ENCODE results near the gene ZSWIM6. TPM values are rescaled to one million over a fixed set of nuclear protein-coding genes. Genes with fewer than 3 reads are reported as not detected.

Gene ZSWIM6
- total RNA-seq, 2 experiments from 2014 or later, result 4.1 TPM

GRCh38 chr5:61352612-61353156 is 20.6 kb downstream of the ZSWIM6 start:
- H3K4me1 Mint-ChIP-seq (ENCODE audit: low read depth), result peaks cover 43% of the 10 kb centered on the region
- H3K27ac ChIP-seq (ENCODE audit: low read depth in 1 of 2, low read length in 2 of 2), result no peak overlapping the region
- no peak overlapping the region for H3K4me3 Mint-ChIP-seq
- H3K36me3 Mint-ChIP-seq (ENCODE audit: low read depth), result no peaks in the 10 kb centered on the region
- no peaks in the 10 kb centered on the region for H3K27me3 ChIP-seq (ENCODE audit: control insufficient read depth in 1 of 2, insufficient read depth in 2 of 2, low read length in 2 of 2)
- DNase-seq (no peak), ATAC-seq (ENCODE audit: poor library complexity) (no peak)
- intact Hi-C loops (cut with DNase I, micrococcal nuclease), result no loop called here
- H3K9me3 Mint-ChIP-seq, result no peaks in the 10 kb centered on the region
- ChIA-PET POLR2A (no interaction called here), CTCF (no interaction called here)
- no peaks in the 10 kb centered on the region for H3K36me3 ChIP-seq (ENCODE audit: insufficient read depth, low read length)
- H3K9me3 ChIP-seq (ENCODE audit: control insufficient read depth in 1 of 2, insufficient read depth in 1 of 2, low read length in 2 of 2), result peaks cover 0 to 7% of the 10 kb centered on the region in 2 experiments
- H3K27ac Mint-ChIP-seq, result no peak overlapping the region
- TF ChIP-seq CTCF (IDR thresholded peaks at IDR 0.05), result no peak
- H3K4me1 ChIP-seq (ENCODE audit: insufficient read depth, low read length), result no peaks in the 10 kb centered on the region
- no peaks in the 10 kb centered on the region for H3K27me3 Mint-ChIP-seq
- H3K4me3 ChIP-seq (ENCODE audit: low read length), result no peak overlapping the region

GRCh38 chr5:61353293-61353692 is 21.2 kb downstream of the ZSWIM6 start:
- Mint-ChIP-seq H3K4me3 (no peak overlapping the region), H3K27me3 (no peaks in the 10 kb centered on the region), H3K9me3 (peaks cover 3% of the 10 kb centered on the region), H3K4me1 (ENCODE audit: low read depth) (peaks cover 42% of the 10 kb centered on the region), H3K27ac (no peak overlapping the region), H3K36me3 (ENCODE audit: low read depth) (peaks cover 5% of the 10 kb centered on the region)
- H3K4me1 ChIP-seq (ENCODE audit: insufficient read depth, low read length), result no peaks in the 10 kb centered on the region
- ATAC-seq (ENCODE audit: poor library complexity) (no peak), DNase-seq (no peak)
- no peak for TF ChIP-seq CTCF (IDR thresholded peaks at IDR 0.05)
- no peaks in the 10 kb centered on the region for H3K36me3 ChIP-seq (ENCODE audit: insufficient read depth, low read length)
- ChIA-PET POLR2A (no interaction called here), CTCF (no interaction called here)
- no peaks in the 10 kb centered on the region for H3K27me3 ChIP-seq (ENCODE audit: control insufficient read depth in 1 of 2, insufficient read depth in 2 of 2, low read length in 2 of 2)
- no peak overlapping the region for H3K27ac ChIP-seq (ENCODE audit: low read depth in 1 of 2, low read length in 2 of 2)
- intact Hi-C loops (cut with DNase I, micrococcal nuclease), result no loop called here
- H3K9me3 ChIP-seq (ENCODE audit: control insufficient read depth in 1 of 2, insufficient read depth in 1 of 2, low read length in 2 of 2), result peaks cover 0 to 7% of the 10 kb centered on the region in 2 experiments
- no peak overlapping the region for H3K4me3 ChIP-seq (ENCODE audit: low read length)

GRCh38 chr5:61354199-61354598 is 22.1 kb downstream of the ZSWIM6 start:
- intact Hi-C loops (cut with DNase I, micrococcal nuclease), result no loop called here
- Histone ChIP-seq H3K4me1 (ENCODE audit: insufficient read depth, low read length) (no peaks in the 10 kb centered on the region), H3K36me3 (ENCODE audit: insufficient read depth, low read length) (no peaks in the 10 kb centered on the region), H3K9me3 (ENCODE audit: control insufficient read depth in 1 of 2, insufficient read depth in 1 of 2, low read length in 2 of 2) (peaks cover 0 to 7% of the 10 kb centered on the region in 2 experiments), H3K27me3 (ENCODE audit: control insufficient read depth in 1 of 2, insufficient read depth in 2 of 2, low read length in 2 of 2) (no peaks in the 10 kb centered on the region), H3K27ac (ENCODE audit: low read depth in 1 of 2, low read length in 2 of 2) (no peak overlapping the region), H3K4me3 (ENCODE audit: low read length) (no peak overlapping the region)
- POLR2A ChIA-PET, result no interaction called here
- DNase-seq, result no peak
- no peak for ATAC-seq (ENCODE audit: poor library complexity)
- no peak overlapping the region for H3K27ac Mint-ChIP-seq
- H3K9me3 Mint-ChIP-seq, result peaks cover 3% of the 10 kb centered on the region
- H3K4me3 Mint-ChIP-seq, result no peak overlapping the region
- peaks cover 5% of the 10 kb centered on the region for H3K36me3 Mint-ChIP-seq (ENCODE audit: low read depth)
- TF ChIP-seq CTCF (IDR thresholded peaks at IDR 0.05), result no peak
- peaks cover 39% of the 10 kb centered on the region for H3K4me1 Mint-ChIP-seq (ENCODE audit: low read depth)
- no peaks in the 10 kb centered on the region for H3K27me3 Mint-ChIP-seq
- CTCF ChIA-PET, result interaction anchor here (1.1 kb wide), 1 partner anchor 12 kb away, joined by 3 read pairs; no protein-coding TSS in a partner anchor
